HG03460 (cell line): ENCODE data around the gene PIK3R3.

ENCODE experiments used
- ATAC-seq: cut with Tn5 transposase; IDR thresholded peaks from one replicate; pipeline ENCODE4 v1.9.1; 2021; ENCODE audit not compliant: unreplicated experiment

The PIK3R3 gene

DNA sequence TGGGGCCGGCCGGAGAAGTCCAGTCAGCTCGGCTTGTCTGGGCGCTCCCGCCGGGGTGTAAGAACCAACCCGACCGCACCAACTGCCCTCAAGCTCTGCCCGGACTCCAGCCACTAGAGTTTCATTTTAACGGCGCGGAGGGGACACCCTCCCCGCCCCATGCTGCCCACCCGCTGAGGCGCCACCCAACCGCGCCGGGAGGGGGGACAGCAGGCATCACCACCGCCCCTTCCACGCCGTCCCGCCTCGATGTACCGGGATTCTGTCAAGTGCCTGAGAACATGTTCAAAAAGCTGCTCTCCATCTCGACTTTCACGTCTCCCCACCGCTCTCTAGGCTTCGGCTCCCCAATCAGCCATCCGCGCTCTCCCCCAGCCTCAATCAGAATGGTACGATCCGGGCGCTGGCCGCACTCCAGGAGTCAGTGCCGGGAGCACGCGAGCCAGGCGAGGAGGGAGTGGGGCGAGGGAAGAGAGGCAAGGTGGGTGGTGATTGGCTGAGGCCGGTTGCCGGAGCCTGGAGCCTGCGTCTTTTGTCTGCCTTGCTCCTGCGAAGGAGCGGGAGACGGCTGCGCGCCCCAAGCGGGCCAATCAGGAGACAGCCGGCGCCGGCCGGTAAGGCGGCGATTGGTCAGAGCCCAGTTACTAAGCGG, at the start of gene PIK3R3:
Gene PIK3R3 (minus strand): TSS at position 101 of the 652 bp plus-strand sequence. CDS start 677 bp downstream, outside the sequence.
- peak; percentile 90 for ATAC-seq

DNA sequence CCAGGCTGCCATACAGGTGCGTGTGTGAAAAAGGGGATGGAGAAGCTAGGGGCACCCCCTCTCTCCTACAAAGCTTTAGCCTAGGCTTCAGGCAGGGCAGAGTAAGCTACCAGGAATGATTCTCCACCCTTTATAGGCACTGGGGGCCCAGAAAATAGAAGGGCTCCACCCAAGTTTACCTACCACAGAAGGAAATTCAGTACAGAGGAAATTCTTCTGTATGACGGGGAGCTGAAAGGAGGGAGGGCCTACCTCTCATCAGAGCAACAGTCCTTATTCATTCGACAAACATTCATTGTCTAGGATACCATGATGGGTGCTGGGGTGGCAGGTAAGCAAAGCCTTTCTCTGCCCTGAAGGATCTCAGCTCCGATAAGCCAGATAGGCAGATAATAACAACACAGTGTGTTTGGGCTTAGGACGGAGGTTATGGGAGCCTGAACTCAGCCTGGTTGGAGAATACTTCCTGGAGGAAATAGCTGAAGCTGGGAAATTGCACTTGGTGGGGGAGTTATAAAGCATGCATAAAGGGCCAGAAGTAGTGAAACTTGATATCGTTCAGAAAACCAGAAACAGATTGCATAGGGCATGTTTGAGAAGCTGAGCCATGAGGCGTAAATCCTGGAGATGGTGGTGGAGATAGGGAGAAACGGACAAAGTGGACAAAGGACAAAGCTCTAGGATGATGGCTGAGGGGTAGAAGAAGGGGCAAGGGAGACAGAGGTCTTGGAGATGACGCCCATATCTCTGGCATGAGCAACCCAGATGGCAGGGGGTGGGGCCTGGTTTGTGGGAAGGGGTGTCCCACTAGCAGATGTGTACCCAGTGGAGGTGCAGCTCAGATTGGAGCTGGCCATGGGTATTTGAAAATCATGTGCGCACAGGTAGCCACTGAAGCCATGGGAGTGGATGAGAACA, 49.2 kb upstream of the PIK3R3 start:
- no peak for ATAC-seq

GRCh38 chr1:46180082-46180616, 47.7 kb upstream of the PIK3R3 start:
- no peak for ATAC-seq

DNA sequence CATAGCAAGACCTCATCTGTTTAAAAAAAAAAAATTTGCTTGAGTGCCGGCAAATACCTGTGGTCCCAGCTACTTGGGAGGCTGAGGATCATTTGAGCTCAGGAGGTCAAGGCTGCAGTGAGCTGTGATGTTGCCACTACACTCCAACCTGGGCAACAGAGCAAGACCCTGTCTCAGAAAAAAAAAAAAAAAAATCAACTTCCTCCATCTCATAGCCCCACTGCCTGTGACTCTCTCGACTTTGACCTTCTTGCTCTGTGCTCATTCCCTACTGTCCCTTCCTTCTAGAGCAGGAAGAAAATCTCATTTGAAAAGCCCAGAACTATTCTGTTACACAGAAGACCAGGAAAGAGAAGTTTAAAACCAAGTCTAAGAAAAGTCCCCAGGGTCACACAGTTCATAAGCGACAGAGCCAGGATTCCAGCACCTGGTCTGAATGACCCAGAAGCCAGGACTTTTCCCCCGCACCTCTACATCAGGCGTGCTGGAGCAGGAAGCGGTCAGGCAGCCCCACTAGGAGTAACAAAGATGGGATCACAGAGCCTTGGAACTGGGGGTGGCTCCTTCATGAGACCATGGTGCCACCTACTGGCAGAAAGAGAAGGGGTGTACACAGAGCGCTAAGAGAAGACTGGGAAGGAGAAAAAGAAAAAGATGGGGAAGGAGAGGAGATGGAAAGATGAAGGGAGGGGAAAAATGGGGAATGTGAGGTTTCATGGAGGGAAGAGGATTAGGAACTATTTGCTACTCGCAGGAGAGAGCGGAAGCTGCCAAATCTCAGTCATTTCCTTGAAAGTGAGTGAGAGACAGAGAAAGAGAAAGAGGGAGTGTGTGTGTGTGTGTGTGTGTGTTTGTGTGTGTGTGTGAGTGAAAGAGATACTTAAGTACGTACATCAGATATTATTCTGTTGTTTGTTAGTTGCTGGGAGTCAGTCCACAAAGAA, 47.0 kb upstream of the PIK3R3 start:
- ATAC-seq = no peak

GRCh38 chr1:46176211-46176865, 43.9 kb upstream of the PIK3R3 start, which contains the start of gene P3R3URF:
TSS of gene P3R3URF (minus strand) at chr1:46176488. CDS start at chr1:46176471, 17 bp downstream.
- ATAC-seq = no peak

DNA sequence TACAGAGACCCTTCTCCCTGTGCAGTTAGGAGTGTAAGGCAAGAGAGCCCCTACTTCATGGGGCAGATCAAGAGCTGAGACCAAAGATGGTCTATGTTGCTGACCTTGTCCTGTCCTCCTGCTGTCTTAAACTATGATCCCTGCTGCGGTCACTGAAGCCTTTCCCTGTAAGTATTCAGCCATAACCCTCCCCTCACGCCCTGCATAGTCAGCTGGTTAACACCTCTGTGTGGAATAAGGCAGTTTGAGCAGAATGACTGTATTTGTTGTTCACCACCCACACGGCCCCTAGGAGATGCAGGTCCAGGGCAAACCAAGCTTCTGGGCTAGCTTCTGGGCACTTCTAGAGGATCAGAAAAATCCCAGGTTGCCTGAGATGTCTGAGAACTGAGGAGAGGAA, 42.8 kb upstream of the PIK3R3 start:
- no peak for ATAC-seq

GRCh38 chr1:46174448-46175231, 42.2 kb upstream of the PIK3R3 start, which contains the start of gene TSPAN1:
TSS of gene TSPAN1 (plus strand) at chr1:46175087. CDS start at chr1:46181108, 6,021 bp downstream.
- ATAC-seq = no peak

- ATAC-seq = no peak
Measured at GRCh38 chr1:46173361-46173856, 41.0 kb upstream of the PIK3R3 start.

GRCh38 chr1:46172321-46172720, 39.9 kb upstream of the PIK3R3 start:
- ATAC-seq = no peak

- ATAC-seq = no peak
Measured at GRCh38 chr1:46171871-46172270, 39.4 kb upstream of the PIK3R3 start.

GRCh38 chr1:46171351-46171750, 38.9 kb upstream of the PIK3R3 start:
- no peak for ATAC-seq

GRCh38 chr1:46169811-46170454, 37.5 kb upstream of the PIK3R3 start:
- ATAC-seq = no peak

DNA sequence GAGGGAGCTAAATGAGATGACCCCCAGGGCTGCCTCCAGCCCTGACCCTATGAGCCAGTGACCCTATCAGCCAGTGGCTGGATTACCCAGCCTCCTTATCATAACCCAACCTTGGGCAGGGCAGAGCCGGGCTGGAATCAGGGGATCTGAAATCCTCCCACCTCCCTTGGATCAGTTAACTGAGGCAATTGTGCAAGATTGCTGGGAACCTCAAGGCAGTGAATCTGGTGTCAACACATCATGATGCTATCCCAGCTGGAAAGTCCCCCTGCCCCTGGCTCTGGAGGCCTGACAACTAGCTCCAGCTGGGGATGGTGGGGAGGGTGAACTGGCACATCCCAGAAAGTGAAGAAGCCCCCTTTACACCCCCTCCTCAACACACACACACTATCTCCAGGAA, 36.0 kb upstream of the PIK3R3 start:
- ATAC-seq = no peak

GRCh38 chr1:46166521-46167462, 34.4 kb upstream of the PIK3R3 start:
- ATAC-seq = no peak

GRCh38 chr1:46160212-46160611, 27.8 kb upstream of the PIK3R3 start:
- ATAC-seq = no peak

- ATAC-seq = no peak
Measured at GRCh38 chr1:46159516-46159915, 27.1 kb upstream of the PIK3R3 start.
